Ovary (tissue), 3 donors: Measurements from ENCODE around the gene TGM1.

Source experiments
- POLR2A ChIP-seq: fragments of 450-650 bp; IDR thresholded peaks from one replicate; pipeline ENCODE4 v1.6.1; 2017; ENCODE audit warnings: antibody characterized with exemption, mild to moderate bottlenecking, moderate library complexity
- TF ChIP-seq, protein P1 (sequence below), 3 donors: fragments of 450-650 bp in 2 of 3; fragments of 200-600 bp in 1 of 3; IDR thresholded peaks; one replicate each; pipeline versions ENCODE4 v1.5.1 to v1.8.0; 2016 to 2022; ENCODE audit warnings: antibody characterized with exemption in 3 of 3, mild to moderate bottlenecking in 1 of 3
- donor health status: DM: no; HTN: no; CAD: no.

DNA sequence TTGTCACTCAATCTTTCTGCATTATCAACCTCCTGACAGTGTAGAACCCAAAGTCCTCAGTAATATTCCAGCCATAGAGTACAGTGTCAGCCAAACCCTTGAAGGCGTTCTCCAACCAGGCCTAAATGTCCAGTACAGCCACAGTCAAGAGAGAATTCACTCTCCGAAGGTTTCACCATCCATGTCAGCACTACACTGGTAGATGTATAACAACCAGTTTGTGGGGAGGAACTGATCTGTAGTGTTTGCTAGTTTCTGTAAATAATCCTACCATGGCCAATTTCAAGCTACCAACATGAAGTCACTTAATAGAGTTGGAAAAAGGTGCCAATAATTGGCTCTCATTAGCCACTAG is 46.7 kb downstream of the TGM1 start:
- no peak for TF ChIP-seq POLR2A
- TF ChIP-seq, protein P1, sequence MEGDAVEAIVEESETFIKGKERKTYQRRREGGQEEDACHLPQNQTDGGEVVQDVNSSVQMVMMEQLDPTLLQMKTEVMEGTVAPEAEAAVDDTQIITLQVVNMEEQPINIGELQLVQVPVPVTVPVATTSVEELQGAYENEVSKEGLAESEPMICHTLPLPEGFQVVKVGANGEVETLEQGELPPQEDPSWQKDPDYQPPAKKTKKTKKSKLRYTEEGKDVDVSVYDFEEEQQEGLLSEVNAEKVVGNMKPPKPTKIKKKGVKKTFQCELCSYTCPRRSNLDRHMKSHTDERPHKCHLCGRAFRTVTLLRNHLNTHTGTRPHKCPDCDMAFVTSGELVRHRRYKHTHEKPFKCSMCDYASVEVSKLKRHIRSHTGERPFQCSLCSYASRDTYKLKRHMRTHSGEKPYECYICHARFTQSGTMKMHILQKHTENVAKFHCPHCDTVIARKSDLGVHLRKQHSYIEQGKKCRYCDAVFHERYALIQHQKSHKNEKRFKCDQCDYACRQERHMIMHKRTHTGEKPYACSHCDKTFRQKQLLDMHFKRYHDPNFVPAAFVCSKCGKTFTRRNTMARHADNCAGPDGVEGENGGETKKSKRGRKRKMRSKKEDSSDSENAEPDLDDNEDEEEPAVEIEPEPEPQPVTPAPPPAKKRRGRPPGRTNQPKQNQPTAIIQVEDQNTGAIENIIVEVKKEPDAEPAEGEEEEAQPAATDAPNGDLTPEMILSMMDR (IDR thresholded peaks at IDR 0.05) = no peak
